Measurements from ENCODE around the gene SPOCK1.

SPOCK1 gene

GRCh38 chr5:137516251-137516797, 17.2 kb upstream of the SPOCK1 start:
- DNase-seq (ENCODE audit: low read depth), result no peak
- no peak for TF ChIP-seq CTCF (conservative IDR thresholded peaks at IDR 0.05; ENCODE audit: low read depth, low read length)

DNA sequence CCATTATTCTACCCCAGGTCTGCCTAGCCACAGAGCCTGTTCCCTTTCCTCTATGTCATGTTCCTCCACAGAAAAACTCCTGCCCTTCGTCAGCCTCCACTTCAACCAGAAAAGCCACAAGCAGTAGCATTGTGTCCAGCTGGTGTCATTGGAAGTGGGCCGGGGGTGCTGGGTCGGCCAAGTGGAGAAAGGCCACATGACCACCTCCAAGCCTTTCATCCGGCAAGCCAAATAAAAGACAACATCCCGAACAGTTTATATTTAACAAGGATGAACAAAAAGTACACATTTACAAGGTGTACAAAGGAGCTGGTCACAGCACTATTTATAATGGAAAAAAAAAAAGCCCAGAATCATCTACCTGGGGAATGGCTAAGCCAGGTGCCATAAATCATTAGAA, 16.1 kb upstream of the SPOCK1 start:
- no peak for TF ChIP-seq CTCF (conservative IDR thresholded peaks at IDR 0.05; ENCODE audit: low read depth, low read length)
- no peak overlapping the region for H3K4me3 ChIP-seq (ENCODE audit: low read length)
- DNase-seq (ENCODE audit: low read depth), result no peak

More at GRCh38 chr5:137516251-137516797, 17.2 kb upstream of the SPOCK1 start:
- no peak overlapping the region for H3K4me3 ChIP-seq (ENCODE audit: low read length)

DNA sequence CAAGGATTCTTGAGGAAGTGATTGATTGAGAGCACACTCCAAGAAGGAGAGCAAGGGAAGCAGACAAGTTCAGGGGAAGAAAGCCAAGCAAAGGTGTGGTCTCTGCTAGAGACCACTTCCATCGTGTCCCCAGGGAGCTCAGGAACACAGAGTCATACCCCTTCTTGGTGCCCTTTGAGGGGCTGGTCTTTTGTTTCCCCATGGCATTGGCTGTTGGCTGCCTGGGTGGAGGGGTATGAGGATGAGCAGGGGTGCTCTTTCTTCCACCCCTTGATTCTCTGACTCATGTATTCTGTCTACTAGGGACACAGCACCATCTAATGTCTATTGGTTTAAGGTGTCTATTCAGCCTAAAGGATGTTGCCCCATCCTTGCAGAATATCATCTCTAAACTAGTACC, 11.5 kb upstream of the SPOCK1 start:
- no peak for DNase-seq (ENCODE audit: low read depth)
- TF ChIP-seq CTCF (conservative IDR thresholded peaks at IDR 0.05; ENCODE audit: low read depth, low read length), result no peak

DNA sequence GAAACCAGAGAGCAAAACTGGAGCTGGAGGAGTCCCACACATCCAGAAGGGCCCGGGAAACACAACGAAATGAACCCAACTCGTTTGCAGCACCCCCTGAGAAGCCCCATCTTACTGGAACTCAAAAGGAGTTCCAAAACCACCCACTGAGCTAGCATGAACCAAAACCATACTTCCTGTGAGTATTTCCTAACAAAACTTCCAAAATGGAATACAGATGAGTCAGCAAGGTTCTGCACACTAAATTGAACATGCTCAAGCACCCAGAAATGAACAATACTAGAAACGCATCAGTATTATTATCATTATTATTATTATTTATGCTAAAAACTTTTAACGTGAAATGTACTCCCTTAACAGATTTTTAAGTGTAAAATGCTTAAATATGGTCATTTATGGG, 8.0 kb upstream of the SPOCK1 start:
- no peak overlapping the region for H3K4me3 ChIP-seq (ENCODE audit: low read length)
- DNase-seq (ENCODE audit: low read depth), result no peak
- no peak for TF ChIP-seq CTCF (conservative IDR thresholded peaks at IDR 0.05; ENCODE audit: low read depth, low read length)

More for the DNA sequence above, 11.5 kb upstream of the SPOCK1 start:
- H3K4me3 ChIP-seq (ENCODE audit: low read length), result no peak overlapping the region

DNA sequence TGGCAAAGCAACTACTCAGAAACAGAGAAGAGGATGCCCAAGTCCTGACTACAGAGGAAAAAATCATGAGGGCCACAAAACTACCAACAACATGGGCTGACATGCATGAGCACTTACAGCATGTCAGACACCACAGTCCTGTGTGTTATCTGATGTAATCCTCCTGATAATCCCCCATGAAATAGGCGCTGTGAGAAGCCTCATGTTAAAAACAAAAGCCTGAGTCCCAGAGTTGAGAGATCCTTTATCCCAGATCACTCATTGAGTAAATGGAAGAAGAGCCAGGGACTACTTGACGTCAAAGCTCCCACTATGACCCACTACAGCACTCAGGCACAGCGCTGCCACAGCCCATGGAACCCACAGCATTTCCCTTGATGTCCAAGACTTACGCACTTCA, 7.2 kb upstream of the SPOCK1 start:
- no peak for DNase-seq (ENCODE audit: low read depth)
- no peak for TF ChIP-seq CTCF (conservative IDR thresholded peaks at IDR 0.05; ENCODE audit: low read depth, low read length)
- no peak overlapping the region for H3K4me3 ChIP-seq (ENCODE audit: low read length)

GRCh38 chr5:137504916-137505315, 5.8 kb upstream of the SPOCK1 start:
- no peak for DNase-seq (ENCODE audit: low read depth)
- no peak for TF ChIP-seq CTCF (conservative IDR thresholded peaks at IDR 0.05; ENCODE audit: low read depth, low read length)
- H3K4me3 ChIP-seq (ENCODE audit: low read length), result no peak overlapping the region

DNA sequence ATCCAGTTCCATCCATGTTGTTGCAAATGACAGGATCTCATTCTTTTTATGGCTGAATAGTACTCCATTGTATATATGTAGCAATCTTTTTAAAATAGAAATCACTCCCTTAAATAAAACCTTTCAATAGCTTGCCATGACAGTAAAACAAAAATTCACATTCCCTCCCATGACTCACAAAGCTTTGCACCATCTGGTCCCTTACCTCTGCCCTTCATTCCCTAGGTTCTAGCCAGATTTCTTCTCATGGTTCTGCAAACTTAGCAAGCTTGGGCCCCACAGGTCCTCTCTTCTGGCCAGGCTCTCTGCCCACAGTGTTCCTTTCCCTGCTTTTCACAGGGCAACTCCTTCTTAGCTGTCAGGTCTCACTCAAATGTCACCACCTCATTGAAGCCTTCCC, 4.3 kb upstream of the SPOCK1 start:
- DNase-seq (ENCODE audit: low read depth), result no peak

More for the DNA sequence above, 4.3 kb upstream of the SPOCK1 start:
- TF ChIP-seq CTCF (conservative IDR thresholded peaks at IDR 0.05; ENCODE audit: low read depth, low read length), result no peak
- no peak overlapping the region for H3K4me3 ChIP-seq (ENCODE audit: low read length)
